Erythroblast (primary cell): ENCODE measurements around the gene ACSL6.

Source experiments
- GATA1 ChIP-seq: IDR thresholded peaks from 2 replicates; pipeline ENCODE4 v1.6.1; 2011; ENCODE audit warnings: low read depth, mild to moderate bottlenecking, control low read depth, low read length, moderate library complexity
- POLR2A ChIP-seq: IDR thresholded peaks from 2 replicates; pipeline ENCODE4 v1.6.1; 2011; ENCODE audit warnings: mild to moderate bottlenecking, low read length

DNA sequence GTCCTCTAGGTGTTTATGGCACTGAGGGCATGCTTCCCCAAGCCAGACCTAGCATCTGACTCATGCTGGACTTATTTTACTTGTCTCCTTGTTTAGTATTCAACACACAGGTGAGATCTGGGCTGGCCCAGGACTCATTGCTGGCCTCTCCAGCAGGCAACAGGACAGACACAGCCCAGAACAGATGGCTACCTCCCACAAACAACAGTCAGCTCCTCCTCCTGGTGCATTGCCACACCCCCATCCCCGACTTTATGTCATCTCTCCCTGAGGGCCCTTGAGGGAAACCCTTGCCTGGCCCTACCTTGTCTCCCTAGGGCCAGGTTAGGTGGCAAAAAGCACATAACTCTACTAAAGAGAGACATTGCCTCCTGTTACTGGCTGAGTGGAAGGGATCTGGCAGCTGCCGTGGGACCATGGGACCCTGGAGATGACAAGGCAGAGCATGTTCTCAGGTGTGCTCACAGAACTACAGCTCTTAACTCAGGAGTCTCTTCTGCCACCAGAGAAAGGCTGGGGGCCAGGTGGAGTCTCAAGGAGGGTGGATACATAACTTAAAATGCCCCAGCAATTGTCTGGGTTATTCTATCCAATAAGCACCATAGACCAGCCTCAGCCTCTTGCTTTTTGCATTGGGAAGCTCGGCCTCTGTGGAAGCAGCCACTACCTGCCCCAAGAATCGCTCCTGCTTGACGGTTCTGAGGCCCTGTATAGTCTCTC lies 2.3 kb downstream of the ACSL6 start:
- TF ChIP-seq POLR2A = no peak
- no peak for TF ChIP-seq GATA1
